Measurements from ENCODE around the gene CLIC5.

CLIC5 gene

GRCh38 chr6:45922728-45923351 lies 92.8 kb downstream of the CLIC5 start:
- DNase-seq = peak; percentile 63

- DNase-seq = no peak
Measured at GRCh38 chr6:45921691-45922281, 93.9 kb downstream of the CLIC5 start.

GRCh38 chr6:45920819-45921511 lies 94.7 kb downstream of the CLIC5 start:
- DNase-seq = no peak

- no peak for DNase-seq
Measured at GRCh38 chr6:45917439-45917838, 98.2 kb downstream of the CLIC5 start.

- no peak for DNase-seq
Measured at GRCh38 chr6:45916692-45917091, 99.0 kb downstream of the CLIC5 start.

- no peak for DNase-seq
Measured at GRCh38 chr6:45915780-45916468, 99.7 kb downstream of the CLIC5 start.

GRCh38 chr6:45911691-45912090 lies 104.0 kb downstream of the CLIC5 start:
- no peak for DNase-seq

- no peak for DNase-seq
Measured at GRCh38 chr6:45903959-45904358, 111.7 kb downstream of the CLIC5 start.

- DNase-seq = no peak
Measured at GRCh38 chr6:45902984-45903383, 112.7 kb downstream of the CLIC5 start.

GRCh38 chr6:45901767-45902650 lies 113.7 kb downstream of the CLIC5 start:
- DNase-seq = no peak

GRCh38 chr6:45900808-45901752 lies 114.6 kb downstream of the CLIC5 start:
- no peak for DNase-seq

GRCh38 chr6:45899683-45899946 lies 116.0 kb downstream of the CLIC5 start:
- no peak for DNase-seq

GRCh38 chr6:45898941-45899682 lies 116.5 kb downstream of the CLIC5 start:
- DNase-seq = no peak

- DNase-seq = no peak
Measured at GRCh38 chr6:45896783-45897441, 118.7 kb downstream of the CLIC5 start.

- DNase-seq = no peak
Measured at GRCh38 chr6:45895569-45895968, 120.1 kb downstream of the CLIC5 start.

- DNase-seq = no peak
Measured at GRCh38 chr6:45892696-45893245, 122.9 kb downstream of the CLIC5 start.

- no peak for DNase-seq
Measured at GRCh38 chr6:45892196-45892595, 123.5 kb downstream of the CLIC5 start.

- no peak for DNase-seq
Measured at GRCh38 chr6:45886776-45887175, 128.9 kb downstream of the CLIC5 start.

- DNase-seq = no peak
Measured at GRCh38 chr6:45884336-45884735, 131.3 kb downstream of the CLIC5 start.

GRCh38 chr6:45882671-45883070 lies 133.0 kb downstream of the CLIC5 start:
- no peak for DNase-seq
